Measurements from ENCODE around the gene DDX20. TPM values are rescaled to one million over a fixed set of nuclear protein-coding genes. Genes with fewer than 3 reads are reported as not detected.
A peak's percentile ranks its signal among the peaks of the same experiment; 100 is the strongest.
"Not testable (repeated sequence)": the region's sequence is repeated elsewhere in the genome, so short reads cannot be mapped to it uniquely, and the experiment has no call there.

The DDX20 gene
- total RNA-seq, 4 donors from 2014 or later = 16.0 to 25.0 (median 21.5) TPM

DNA sequence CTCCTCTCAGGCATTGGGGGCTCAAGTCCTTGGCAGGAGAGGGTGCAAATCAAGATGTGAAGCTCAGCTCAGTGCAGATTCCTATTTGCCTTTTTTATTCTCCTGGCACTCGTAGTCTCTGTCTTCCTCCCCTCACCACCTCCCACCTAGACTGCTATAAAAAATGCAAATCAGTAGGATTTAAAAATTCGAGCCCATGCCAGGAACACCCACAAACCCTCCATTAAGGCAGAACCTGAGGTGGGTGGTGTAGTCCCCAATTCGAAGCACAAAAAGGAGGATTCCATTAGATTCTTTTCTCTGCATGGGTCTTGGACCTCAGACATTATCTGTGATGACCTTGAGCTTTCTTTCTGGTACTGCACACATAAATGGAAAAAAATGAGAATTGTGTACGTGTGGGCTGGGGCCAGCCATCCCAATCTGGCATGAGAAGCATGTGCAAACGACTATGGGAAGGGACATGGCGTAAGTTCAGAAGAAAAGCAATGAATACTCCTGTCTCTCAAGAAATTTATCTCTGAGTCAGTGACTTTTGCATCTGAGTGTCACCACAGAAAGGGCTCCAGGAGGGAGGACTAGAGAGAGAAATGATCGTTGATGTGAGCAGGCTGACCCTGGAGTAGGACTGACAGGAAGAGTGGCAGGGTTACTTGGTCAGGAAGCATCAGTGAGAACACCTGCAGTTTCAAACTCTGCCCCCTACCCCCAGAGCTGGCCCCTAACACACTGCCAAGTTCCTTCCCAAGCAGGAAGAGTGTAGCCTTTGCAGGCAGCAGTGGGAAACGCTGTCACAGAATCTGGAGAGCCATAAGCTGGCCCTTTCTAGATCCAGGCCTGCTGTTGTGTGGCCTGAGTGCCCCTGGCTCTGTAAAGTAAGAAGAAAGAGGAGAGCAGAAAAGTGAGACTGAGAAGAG lies 18.2 kb upstream of the DDX20 start:
- H3K4me1 ChIP-seq = peaks cover 60% of the 10 kb centered on the region
- H3K4me3 ChIP-seq = peak overlapping the region; percentile 72
- no peaks in the 10 kb centered on the region for H3K9me3 ChIP-seq
- TF ChIP-seq POLR2A (IDR thresholded peaks at IDR 0.05) (no peak), EP300 (IDR thresholded peaks at IDR 0.05) (no peak), POLR2AphosphoS5 (IDR thresholded peaks at IDR 0.05) (no peak)
- TF ChIP-seq, protein P1, sequence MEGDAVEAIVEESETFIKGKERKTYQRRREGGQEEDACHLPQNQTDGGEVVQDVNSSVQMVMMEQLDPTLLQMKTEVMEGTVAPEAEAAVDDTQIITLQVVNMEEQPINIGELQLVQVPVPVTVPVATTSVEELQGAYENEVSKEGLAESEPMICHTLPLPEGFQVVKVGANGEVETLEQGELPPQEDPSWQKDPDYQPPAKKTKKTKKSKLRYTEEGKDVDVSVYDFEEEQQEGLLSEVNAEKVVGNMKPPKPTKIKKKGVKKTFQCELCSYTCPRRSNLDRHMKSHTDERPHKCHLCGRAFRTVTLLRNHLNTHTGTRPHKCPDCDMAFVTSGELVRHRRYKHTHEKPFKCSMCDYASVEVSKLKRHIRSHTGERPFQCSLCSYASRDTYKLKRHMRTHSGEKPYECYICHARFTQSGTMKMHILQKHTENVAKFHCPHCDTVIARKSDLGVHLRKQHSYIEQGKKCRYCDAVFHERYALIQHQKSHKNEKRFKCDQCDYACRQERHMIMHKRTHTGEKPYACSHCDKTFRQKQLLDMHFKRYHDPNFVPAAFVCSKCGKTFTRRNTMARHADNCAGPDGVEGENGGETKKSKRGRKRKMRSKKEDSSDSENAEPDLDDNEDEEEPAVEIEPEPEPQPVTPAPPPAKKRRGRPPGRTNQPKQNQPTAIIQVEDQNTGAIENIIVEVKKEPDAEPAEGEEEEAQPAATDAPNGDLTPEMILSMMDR (IDR thresholded peaks at IDR 0.05) = no peak
- DNase-seq (ENCODE audit: low spot score in 2 of 2) = no peak
- no peaks in the 10 kb centered on the region for H3K36me3 ChIP-seq
- peak overlapping the region; percentile 93 for H3K27ac ChIP-seq
- 43% methylated on average over 8 of the region's 8 CpGs for WGBS
- H3K27me3 ChIP-seq = no peaks in the 10 kb centered on the region

DNA sequence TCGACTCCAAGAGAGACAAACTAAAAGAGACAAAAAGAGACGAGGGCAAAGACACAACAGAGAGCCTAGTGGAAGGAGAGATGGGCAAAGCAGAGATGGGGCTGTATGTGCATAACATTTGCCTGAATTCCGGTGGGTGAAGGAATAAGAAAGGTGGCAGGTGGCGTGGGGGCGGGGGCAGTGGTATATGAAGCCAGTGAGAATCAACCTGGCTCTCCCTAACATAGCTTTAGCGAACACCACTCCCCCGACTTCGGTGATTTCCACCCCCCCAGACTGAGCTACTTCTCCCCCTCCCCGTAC lies 17.6 kb upstream of the DDX20 start:
- DNase-seq (ENCODE audit: low spot score in 2 of 2) = no peak
- 11% methylated on average over 8 of the region's 9 CpGs for WGBS
- H3K4me3 ChIP-seq = peak overlapping the region; percentile 72
- TF ChIP-seq POLR2AphosphoS5 (IDR thresholded peaks at IDR 0.05) = no peak
- TF ChIP-seq EP300 (IDR thresholded peaks at IDR 0.05) = no peak
- TF ChIP-seq, protein P1 (IDR thresholded peaks at IDR 0.05) = no peak
- no peak for TF ChIP-seq POLR2A (IDR thresholded peaks at IDR 0.05)
- peaks cover 59% of the 10 kb centered on the region for H3K4me1 ChIP-seq
- peak overlapping the region; percentile 93 for H3K27ac ChIP-seq
- H3K36me3 ChIP-seq = no peaks in the 10 kb centered on the region
- H3K9me3 ChIP-seq = no peaks in the 10 kb centered on the region
- no peaks in the 10 kb centered on the region for H3K27me3 ChIP-seq

DNA sequence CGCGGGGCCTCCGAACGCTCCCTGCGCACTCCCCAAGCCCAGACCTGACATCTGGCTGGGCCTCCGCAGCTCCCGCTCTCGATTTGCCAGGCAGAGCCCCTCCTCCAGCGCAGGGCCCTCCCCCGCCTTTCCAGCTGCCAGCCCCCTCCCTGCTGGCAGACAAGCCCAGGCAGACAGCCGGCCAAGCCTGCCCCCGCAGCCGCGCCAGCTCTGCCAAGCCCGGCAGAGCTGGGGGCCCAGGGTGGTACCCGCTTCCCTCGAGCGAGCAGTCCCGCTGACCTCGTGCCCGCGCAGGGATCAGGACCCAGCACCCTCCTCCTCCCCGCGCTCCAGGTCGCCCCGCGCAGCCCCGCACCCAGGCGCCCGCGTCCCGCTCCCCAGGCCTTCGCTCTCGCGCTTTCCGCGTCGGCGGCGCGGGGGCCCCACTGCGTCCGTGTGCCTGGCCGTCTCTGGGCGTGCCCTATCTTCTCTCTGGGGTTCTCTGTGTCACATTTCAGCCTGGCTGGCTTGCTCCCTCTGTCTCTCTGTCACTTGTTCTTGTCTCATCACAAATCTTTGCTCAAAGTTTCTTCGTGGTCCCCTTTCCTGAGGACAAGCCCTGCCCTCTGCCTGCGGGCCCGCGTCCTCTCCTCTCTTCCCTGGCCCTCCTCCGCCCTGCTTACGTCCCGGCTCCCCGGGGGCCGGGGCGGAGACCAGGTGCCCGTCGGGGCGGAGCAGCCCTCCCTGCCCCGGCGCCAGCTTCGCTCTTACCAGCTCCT lies 17.1 kb upstream of the DDX20 start:
- Histone ChIP-seq H3K36me3 (no peaks in the 10 kb centered on the region), H3K9me3 (no peaks in the 10 kb centered on the region), H3K27me3 (no peaks in the 10 kb centered on the region), H3K4me1 (peaks cover 55% of the 10 kb centered on the region), H3K27ac (peak overlapping the region; percentile 93), H3K4me3 (peak overlapping the region; percentile 72)
- WGBS = under 1% methylated on average over 18 of the region's 61 CpGs
- TF ChIP-seq EP300 (IDR thresholded peaks at IDR 0.05) (no peak), POLR2AphosphoS5 (IDR thresholded peaks at IDR 0.05) (no peak), POLR2A (IDR thresholded peaks at IDR 0.05) (peak in 1 of 2 donors; percentile 22)
- TF ChIP-seq, protein P1 (IDR thresholded peaks at IDR 0.05) = no peak
- DNase-seq (ENCODE audit: low spot score in 2 of 2) = peak in 1 of 2 donors; percentile 85

DNA sequence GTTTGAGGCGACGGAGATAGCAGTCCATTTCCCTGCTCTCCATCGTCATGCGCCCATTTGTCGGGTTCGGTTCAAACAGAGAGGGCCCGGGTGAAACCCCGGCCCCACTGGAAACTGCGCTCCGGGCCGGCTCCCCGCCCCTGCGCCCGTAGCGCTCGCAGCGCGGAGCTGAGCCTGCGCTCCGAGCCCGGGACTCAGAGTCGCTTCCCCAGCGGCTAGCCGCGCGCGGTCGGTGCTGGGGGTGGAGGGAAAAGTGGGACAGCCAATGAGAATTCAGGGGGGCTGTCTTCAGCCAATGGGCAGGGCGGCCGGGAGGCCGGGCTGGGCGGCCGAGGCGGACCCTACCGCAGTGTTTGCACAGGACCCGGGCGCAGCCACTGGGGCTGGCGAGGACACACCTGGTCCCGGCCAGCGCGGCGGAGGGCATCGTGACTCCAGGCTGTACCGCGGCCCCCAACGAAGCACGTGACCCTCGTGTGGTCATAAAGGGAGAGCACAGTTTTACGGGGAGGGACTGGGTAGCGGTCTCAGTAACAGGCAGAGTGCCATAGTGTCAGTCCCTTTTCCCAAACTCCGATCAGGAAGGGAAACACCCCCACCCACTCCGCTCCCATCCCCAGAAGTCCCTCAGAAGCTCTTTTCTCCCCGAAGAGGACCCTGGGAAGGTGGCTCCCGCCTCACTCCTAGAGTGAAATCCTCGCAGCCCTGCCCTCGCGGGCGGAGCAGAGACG lies 16.3 kb upstream of the DDX20 start, which contains the start of gene INKA2:
TSS of gene INKA2 (minus strand) at position 202 of the 731 bp plus-strand sequence. CDS start at position 49, 153 bp downstream.
- 0% methylated on average over 52 of the region's 59 CpGs for WGBS

DNA sequence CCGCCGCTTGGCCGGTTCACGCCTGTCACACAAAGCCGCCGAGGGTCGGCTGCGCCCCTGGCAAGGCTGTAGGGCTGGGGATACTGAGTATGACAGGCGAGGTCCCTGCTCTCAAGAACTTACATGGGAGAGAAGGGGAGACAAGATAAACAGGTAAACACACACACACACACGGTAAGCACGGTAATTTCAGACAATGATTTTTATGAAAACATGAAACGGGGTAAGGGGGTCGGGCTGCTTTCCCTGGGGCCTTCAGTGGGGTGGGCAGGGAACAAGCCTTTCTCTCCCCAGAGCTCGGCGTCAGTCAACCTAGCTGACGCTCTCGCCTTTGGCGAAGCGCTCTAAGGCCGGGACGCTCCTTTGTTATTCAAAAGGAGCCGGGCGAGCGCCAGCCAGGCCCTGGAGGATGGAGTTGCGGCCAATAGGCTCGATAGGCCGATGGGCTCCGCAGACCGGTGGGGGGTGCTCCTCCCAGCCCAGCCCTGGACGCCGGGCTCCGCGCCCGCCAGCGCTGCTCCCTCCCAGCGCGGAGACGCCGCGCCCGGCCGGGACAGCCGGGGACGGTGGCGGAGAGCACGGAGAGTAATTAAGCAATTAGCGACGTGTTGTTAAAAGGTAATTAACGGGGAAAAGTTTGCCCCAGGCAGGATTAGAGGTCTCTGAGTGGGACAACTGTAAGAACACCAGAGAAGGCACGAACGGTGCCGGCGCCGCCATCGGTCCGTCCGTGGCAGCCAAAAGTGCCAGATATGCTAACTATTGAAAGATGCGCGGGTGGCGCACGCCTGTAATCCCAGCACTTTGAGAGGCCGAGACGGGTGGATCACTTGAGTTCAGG lies 15.6 kb upstream of the DDX20 start:
- H3K4me3 ChIP-seq = peak overlapping the region; percentile 72
- H3K27ac ChIP-seq = peak overlapping the region; percentile 93
- H3K9me3 ChIP-seq = no peaks in the 10 kb centered on the region
- TF ChIP-seq POLR2A (IDR thresholded peaks at IDR 0.05) = no peak
- TF ChIP-seq POLR2AphosphoS5 (IDR thresholded peaks at IDR 0.05) = no peak
- TF ChIP-seq, protein P1 (IDR thresholded peaks at IDR 0.05) = no peak
- no peak for TF ChIP-seq EP300 (IDR thresholded peaks at IDR 0.05)
- peak in 1 of 2 donors; percentile 83 for DNase-seq (ENCODE audit: low spot score in 2 of 2)
- H3K36me3 ChIP-seq = no peaks in the 10 kb centered on the region
- H3K4me1 ChIP-seq = peaks cover 41% of the 10 kb centered on the region
- 6% methylated on average over 39 of the region's 63 CpGs for WGBS
- H3K27me3 ChIP-seq = no peaks in the 10 kb centered on the region

More for the DNA sequence above, 16.3 kb upstream of the DDX20 start, which contains the start of gene INKA2:
- peak within 1 kb of the TSS; percentile 72 for H3K4me3 ChIP-seq
- H3K27me3 ChIP-seq = no peaks in the 10 kb centered on the region
- peak; percentile 94 to 95 for DNase-seq (ENCODE audit: low spot score in 2 of 2)
- H3K36me3 ChIP-seq = no peaks in the 10 kb centered on the region
- TF ChIP-seq EP300 (IDR thresholded peaks at IDR 0.05) (no peak), POLR2A (IDR thresholded peaks at IDR 0.05) (peak in 1 of 2 donors; percentile 21)
- peaks cover 48% of the 10 kb centered on the region for H3K4me1 ChIP-seq
- no peaks in the 10 kb centered on the region for H3K9me3 ChIP-seq
- peak within 1 kb of the TSS; percentile 93 for H3K27ac ChIP-seq

DNA sequence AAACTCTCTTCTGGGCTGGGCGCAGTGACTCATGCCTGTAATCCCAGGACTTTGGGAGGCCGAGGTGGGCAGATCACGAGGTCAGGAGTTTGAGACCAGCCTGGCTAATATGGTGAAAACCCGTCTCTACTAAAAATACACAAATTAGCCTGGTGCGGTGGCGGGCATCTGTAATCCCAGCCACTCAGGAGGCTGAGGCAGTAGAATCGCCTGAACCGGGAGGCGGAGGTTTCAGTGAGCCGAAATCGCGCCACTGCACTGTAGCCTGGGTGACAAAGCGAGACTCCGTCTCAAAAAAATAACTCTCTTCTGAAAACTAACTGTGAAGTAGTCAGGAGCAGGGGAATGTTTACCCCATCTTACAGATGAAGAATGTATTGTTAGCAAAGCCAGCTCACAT lies 13.4 kb upstream of the DDX20 start:
- not testable (repeated sequence) for DNase-seq (ENCODE audit: low spot score in 2 of 2); H3K36me3 ChIP-seq; H3K27me3 ChIP-seq; H3K27ac ChIP-seq; H3K9me3 ChIP-seq; H3K4me3 ChIP-seq
- 96% methylated on average over 14 of the region's 14 CpGs for WGBS
- H3K4me1 ChIP-seq = peaks cover 28% of the 10 kb centered on the region
